ENCODE data around the gene TMEM82.

Gene TMEM82

DNA sequence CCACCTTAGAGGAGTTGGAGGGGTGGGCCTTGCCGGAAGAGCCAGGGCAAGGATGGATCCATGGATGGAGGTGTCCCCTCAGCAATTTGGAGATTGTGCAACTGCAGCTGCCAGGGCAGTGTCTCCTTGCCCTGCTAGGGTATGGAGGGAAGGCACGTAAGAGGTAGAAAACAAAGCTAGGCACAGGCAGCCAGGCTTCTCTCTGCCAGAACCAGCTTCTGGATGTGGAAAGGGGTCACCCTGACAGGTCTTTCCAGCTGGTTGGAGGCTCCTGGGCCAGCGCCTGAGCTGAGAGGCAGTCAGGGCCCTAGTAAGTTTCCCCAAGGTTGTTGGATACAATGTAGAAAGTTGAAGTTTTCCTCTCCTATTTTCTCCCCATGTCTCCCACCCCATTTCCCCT lies 21.4 kb upstream of the TMEM82 start:
- no peak for DNase-seq (ENCODE audit: low read depth in 3 of 3)

- no peak for DNase-seq (ENCODE audit: low read depth in 3 of 3)
These were observed 19.9 kb upstream of the TMEM82 start for GRCh38 chr1:15722411-15722810.

GRCh38 chr1:15722836-15723532 lies 19.3 kb upstream of the TMEM82 start:
- no peak for DNase-seq (ENCODE audit: low read depth in 3 of 3)

GRCh38 chr1:15723631-15724246 lies 18.6 kb upstream of the TMEM82 start:
- no peak for DNase-seq (ENCODE audit: low read depth in 3 of 3)

DNA sequence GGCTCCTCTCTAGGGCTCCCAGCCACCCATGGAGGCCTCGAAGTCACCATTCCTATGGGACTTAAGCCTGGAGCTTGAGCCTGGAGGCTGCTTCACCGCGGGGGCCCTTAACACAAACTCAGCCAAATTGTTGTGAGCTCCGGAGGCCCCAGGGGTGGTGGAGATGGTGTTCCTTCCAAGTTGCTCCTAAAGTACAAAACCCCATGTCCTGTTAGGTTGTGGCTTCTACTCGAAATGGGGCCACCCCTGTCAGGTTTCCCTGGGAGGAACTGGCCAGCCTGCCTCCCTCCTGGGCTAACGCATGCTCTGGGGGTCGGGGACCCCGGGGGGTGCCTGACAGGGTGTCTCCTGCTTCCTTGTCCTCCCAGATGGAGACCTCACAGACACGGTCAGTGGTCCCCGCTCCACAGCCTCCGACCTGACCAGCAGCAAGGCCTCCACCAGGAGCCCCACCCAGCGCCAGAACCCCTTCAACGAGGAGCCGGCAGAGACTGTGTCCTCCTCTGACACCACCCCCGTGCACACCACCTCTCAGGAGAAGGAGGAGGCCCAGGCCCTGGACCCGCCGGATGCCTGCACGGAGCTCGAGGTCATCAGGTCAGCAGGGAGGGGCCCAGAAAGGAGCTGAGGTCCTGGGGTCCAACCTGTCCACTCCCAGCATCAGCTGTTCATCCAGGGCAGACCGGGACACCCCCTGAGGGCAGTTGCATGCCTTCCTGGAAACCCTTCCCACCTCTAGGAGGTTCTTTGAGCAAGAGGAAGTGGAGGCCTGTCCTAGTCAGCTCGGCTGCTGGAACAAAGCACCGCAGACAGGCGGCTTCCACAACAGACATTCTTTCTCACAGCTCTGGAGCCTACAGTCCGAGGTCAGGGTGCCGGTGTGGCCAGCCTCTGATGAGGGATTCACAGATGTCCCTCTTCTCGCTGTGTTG lies 17.1 kb upstream of the TMEM82 start:
- DNase-seq (ENCODE audit: low read depth in 3 of 3): no peak

- no peak for DNase-seq (ENCODE audit: low read depth in 3 of 3)
These were observed 15.8 kb upstream of the TMEM82 start for GRCh38 chr1:15726508-15726907.

- no peak for DNase-seq (ENCODE audit: low read depth in 3 of 3)
These were observed 15.3 kb upstream of the TMEM82 start for GRCh38 chr1:15727021-15727420.

DNA sequence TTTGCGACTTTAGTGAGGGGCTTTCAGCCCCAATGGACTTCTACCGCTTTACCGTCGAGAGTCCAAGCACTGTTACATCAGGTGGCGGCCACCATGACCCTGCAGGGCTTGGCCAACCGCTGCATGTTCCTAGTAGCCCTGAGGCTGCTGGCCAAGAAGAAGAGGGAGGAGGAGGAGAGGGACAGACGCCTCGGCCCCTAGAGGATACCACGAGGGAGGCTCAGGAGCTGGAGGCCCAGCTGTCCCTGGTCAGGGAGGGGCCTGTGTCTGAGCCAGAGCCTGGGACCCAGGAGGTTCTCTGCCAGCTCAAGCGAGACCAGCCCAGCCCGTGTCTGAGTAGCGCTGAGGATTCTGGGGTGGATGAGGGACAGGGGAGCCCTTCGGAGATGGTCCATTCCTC lies 14.9 kb upstream of the TMEM82 start:
- no peak for DNase-seq (ENCODE audit: low read depth in 3 of 3)

- no peak for DNase-seq (ENCODE audit: low read depth in 3 of 3)
These were observed 14.3 kb upstream of the TMEM82 start for GRCh38 chr1:15727866-15728534.

DNA sequence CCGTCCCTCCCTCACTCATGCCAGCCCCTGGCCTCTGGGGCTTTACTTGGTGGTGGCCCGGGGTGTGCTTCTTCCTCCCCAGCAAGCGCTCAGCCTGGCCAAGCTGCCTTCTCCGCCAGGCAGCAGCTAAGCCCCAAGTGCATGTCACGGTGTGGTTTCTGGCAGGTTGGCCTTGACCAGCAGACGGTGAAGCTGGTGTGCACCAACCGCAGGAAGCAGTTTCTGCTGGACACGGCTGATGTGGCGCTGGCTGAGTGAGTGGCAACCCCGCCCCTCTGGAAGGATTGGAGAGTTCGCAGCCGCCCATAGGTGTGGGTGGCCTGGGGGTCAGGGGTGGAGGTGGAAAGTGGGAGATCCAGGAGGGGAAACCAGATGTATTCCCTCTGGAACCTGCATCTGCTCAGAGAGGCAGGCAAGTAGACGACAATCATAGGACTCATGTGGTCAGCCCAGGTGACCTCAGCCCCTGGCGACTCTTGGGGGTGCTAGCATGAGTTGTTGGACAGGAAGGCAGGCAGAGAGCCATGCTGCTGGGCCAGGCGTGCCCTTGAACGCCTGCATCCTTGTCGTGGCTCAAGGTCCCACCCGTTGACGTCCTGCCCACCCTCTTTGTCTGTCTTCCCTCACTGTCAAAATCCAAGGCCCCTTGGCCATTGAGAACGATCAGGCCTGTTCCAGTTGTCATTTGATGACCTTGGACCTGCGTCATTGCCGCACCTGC lies 13.2 kb upstream of the TMEM82 start:
- DNase-seq (ENCODE audit: low read depth in 3 of 3): no peak

DNA sequence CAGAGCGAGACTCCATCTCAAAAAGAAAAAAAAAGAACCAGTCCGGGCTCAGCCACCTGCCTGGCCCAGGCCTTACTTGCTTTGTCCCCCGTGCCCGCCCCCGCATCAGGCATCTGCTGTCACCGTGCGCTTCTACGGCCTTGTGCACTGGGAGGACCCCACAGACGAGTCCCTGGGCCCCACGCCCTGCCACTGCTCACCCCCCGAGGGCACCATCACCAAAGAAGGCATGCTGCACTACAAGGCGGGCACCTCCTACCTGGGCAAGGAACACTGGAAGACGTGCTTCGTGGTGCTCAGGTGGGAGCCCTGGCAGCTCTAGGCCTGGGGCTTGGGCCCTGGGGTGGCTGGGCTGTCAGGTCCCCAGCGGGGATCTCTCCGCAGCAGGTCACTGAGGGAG lies 11.9 kb upstream of the TMEM82 start:
- DNase-seq (ENCODE audit: low read depth in 3 of 3): no peak

- DNase-seq (ENCODE audit: low read depth in 3 of 3): no peak
These were observed 11.4 kb upstream of the TMEM82 start for GRCh38 chr1:15730936-15731335.

DNA sequence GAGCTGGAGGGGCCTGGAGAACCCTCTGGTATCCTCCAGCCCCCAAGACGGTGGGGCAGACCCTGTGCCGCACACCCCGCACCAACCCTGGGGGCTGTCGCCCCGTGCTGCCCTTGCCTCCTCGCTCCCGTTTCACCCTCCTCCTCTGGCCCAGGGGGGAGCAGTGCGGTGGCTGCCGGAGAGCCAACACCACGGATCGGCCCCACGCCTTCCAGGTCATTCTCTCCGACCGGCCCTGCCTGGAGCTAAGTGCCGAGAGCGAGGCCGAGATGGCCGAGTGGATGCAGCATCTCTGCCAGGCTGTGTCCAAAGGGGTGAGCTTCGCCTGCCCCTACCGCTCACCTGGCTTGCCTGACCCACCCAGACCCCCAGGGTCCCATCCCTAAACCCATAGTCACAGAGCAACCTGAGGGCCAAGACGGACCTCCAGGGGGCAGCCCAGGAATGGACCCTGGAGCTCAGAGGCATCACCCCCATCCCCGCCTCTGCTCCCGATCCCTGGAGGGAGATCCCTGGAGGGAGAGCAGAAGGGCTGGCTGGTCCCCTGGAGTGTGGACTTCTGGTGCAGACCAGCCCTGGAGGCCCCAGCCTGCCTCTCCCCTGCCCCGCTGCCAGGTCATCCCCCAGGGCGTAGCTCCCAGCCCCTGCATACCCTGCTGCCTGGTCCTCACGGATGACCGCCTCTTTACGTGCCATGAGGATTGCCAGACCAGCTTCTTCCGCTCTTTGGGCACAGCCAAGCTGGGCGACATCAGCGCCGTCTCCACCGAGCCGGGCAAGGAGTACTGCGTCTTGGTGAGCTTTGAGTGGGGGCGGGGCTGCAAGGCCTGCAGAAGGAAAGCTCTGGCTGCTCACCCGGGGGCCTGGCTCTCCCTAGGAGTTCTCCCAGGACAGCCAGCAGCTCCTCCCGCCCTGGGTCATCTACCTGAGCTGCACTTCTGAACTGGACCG lies 10.3 kb upstream of the TMEM82 start:
- no peak for DNase-seq (ENCODE audit: low read depth in 3 of 3)

DNA sequence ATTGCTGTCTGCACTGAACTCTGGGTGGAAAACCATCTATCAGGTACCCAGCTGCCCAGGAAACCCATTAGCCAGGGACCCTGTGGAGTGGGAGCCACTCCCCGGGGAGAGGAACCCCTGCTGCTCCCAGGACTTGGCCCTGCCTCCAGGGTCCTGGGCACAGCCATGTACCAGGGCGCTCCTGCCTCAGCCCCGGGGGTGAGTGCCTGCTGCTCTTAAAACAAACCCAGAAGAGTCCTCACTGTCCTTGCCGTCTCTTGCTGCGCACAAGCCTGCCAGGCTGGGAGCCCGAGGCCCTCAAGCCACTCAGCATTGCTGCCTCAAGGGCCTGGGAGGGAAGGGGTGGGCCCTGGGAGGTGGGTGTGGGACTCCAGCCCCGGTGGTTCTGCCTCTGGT lies 9.6 kb upstream of the TMEM82 start:
- DNase-seq (ENCODE audit: low read depth in 3 of 3): no peak

DNA sequence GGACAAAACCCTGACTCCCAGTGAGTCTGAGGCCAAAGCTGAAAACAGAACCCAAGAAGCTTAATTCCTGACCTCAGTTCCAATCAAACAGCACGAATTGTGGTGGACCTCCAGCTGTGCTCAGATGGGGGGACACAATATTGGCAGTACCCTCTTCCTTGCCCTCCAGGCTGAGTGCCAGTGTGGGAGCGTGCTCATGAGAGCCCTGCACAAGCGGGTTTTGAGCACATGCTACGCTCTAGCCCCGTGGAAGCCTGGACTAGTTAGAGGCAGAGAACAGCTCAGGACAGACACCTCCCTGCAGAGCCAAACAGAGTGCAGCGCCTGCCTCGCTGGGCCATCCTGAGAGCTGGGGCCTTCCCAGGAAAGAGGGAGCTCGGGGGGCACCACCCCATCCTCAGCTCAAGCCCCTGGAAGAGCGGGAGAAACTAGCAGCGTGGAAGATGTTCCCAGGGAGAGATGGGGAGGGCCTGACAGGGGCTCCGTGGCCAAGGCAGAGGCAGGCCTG lies 9.0 kb upstream of the TMEM82 start:
- no peak for DNase-seq (ENCODE audit: low read depth in 3 of 3)

- DNase-seq (ENCODE audit: low read depth in 3 of 3): no peak
These were observed 8.5 kb upstream of the TMEM82 start for GRCh38 chr1:15733726-15734226.

- no peak for DNase-seq (ENCODE audit: low read depth in 3 of 3)
These were observed 8.0 kb upstream of the TMEM82 start for GRCh38 chr1:15734296-15734695.

DNA sequence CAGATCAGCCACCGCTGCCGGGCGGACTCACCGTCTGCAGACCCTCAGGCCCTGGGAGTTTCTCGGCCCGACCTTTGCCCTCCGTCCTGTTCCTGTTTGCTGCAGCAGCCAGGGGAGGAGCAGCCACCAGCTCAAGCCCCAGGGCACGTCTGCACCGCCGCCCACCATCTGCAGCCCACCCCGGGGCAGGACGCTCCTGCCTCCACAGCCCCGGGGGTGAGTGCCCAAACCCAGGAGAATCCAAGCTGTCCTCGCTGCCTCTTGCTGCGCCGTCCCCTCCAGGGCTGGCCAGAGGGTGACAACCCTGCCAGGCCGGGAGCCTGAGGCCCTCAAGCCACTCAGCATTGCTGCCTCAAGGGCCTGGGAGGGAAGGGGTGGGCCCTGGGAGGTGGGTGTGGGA lies 7.4 kb upstream of the TMEM82 start:
- no peak for DNase-seq (ENCODE audit: low read depth in 3 of 3)

DNA sequence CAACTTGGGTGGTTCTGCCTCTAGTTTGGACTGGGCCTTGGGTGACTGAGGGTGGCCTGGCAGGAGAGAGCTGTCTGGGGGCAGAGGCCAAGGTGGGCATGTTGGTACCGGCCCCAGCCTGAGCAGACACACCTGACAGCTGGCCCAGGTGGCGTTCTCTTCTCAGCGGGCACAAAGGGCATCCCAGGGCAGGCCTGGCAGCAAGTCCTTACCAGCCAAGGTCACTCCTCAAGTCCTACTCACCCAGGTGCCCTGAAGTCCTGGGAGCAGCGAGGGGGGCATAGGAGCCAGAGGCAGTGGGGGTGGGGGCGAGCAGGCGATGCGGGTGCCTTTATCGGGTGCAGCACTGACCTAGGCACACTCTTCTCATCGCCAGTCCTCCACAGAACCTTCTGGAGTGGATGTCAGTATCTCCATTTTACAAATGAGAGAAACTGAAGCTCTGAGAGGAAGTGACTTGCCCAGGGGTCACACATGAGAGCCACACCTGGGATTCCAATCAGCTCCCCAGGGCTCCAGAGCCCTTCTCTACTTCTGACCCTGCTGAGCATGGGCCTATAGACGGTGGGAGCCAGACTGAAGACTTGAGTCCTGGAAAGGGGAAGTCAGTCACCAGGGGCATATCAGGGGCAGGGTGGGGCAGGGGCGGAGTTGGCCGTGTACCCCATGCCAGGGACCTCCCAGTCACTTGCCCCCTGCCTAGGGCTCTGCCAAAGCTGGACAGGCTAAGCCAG lies 6.8 kb upstream of the TMEM82 start:
- no peak for DNase-seq (ENCODE audit: low read depth in 3 of 3)
